ENCODE data around the gene DPM3. TPM values are rescaled to one million over a fixed set of nuclear protein-coding genes. Genes with fewer than 3 reads are reported as not detected.
"Not testable (repeated sequence)": the region's sequence is repeated elsewhere in the genome, so short reads cannot be mapped to it uniquely, and the experiment has no call there.

Gene DPM3
- total RNA-seq, 2 donors from 2014 or later: 29.4 to 40.6 TPM

DNA sequence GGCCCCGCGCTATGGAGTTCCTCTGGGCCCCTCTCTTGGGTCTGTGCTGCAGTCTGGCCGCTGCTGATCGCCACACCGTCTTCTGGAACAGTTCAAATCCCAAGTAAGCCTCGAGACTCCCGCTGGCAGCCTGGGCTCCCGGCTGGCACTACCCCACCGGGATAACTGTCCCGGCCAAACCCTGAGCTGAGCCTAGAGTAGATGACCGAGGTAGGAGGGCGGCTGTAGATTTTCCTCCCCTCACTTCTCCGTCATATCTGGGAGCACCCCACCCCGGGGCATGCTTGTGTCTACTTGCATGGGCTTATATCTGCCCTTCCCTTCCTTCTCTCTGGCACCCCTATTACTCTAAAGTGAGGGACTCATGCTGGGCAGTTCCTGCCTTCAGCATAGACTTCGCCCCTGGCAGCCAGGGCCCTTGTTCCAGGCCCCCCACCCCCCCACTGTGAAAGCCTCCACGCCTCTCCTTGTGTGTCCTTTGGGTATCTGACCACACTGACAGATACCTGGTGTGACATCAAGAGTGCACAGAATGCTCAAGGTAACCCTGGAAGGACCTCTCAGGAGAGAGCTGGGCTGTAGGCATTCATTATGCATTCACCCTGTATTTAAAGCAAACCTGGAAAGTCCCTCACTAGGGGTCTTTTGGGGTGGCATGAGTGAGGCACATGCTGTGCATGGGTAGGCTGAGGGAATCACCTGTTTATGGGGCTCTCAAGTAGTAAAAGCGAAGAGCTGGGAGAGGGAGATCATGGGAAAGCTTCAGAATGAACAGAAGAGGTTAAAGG, 12.2 kb downstream of the DPM3 start:
- Mint-ChIP-seq H3K4me1 (peaks cover 16% of the 10 kb centered on the region), H3K27me3 (peaks cover 15% of the 10 kb centered on the region), H3K4me3 (peak overlapping the region; percentile 79), H3K27ac (peak overlapping the region; percentile 62), H3K9me3 (no peaks in the 10 kb centered on the region), H3K36me3 (ENCODE audit: low read depth) (no peaks in the 10 kb centered on the region)
- ATAC-seq (replicated peaks): no peak

DNA sequence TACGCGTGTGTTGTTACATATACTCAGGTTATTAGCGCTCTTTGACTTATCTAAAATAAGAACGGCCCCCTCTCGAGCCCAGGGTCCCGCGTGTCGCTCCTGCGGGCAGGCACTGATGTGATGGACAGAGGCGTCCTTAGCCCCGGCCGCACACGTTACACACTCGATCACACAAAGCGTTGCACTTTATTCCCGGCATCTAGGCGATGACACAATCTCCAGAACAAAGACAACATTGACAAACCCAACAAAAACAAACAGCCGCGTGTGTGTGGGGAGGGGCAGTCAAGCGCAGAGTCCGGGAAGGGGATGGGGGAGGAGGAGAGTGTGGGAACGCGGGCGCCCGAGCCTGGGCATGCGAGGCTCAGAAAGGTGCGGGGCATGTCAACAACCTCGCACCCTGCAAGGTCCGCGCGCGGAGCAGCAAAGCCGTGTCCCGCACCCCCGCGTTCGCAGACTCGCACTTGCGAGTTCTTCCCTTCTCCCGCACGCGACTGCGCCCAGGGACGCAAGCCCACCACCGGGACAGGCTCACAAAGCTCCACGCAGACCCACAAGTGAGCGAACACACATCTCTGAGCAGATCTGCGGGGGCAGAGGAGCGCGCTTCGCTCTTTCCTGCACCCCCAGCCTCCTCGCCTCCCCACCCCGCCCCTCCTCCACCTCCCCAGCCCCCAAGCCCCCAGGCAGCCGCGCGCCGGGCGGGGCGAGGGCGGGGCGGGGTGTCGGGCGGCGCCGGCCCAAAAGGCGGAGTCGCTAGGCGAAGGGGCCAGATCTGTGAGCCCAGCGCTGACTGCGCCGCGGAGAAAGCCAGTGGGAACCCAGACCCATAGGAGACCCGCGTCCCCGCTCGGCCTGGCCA, 13.0 kb downstream of the DPM3 start, which contains the start of gene EFNA1:
Gene EFNA1 (plus strand): TSS at position 772 of the 862 bp plus-strand sequence. CDS start 102 bp downstream, outside the sequence.
- peaks cover 16% of the 10 kb centered on the region for H3K4me1 Mint-ChIP-seq
- peak; percentile 73 for ATAC-seq (replicated peaks)
- H3K9me3 Mint-ChIP-seq: no peaks in the 10 kb centered on the region
- no peaks in the 10 kb centered on the region for H3K36me3 Mint-ChIP-seq (ENCODE audit: low read depth)
- H3K27me3 Mint-ChIP-seq: peaks cover 15% of the 10 kb centered on the region
- peak within 1 kb of the TSS; percentile 79 for H3K4me3 Mint-ChIP-seq
- peak within 1 kb of the TSS; percentile 62 for H3K27ac Mint-ChIP-seq

DNA sequence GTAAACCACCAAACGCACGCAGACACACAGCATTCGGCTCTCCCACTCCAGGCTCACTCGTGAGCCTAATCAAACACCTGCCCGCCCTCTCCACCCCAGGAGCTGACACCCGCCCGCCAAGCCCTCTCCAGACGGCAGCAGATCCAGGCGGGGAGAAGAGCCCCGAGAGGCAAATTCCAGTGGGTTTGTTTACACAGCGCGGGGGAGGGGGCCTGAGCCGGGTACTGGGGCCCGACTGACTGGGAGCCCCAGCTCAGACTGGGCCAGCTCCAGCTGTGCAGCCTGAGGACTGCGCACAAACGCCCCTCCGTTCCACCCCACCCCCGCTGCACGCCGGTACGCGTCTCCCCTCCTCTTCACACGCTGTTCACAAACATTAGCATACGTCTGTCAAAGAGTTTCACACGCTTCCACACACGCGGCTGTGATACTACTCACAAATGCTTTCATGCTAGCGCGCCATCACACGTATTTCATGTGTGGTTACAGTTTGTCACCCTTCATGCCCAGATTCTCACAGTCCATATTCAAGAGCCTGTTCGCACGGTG, 13.7 kb downstream of the DPM3 start:
- Mint-ChIP-seq H3K27me3 (peaks cover 15% of the 10 kb centered on the region), H3K27ac (peak overlapping the region; percentile 5), H3K4me3 (peak overlapping the region; percentile 79), H3K36me3 (ENCODE audit: low read depth) (no peaks in the 10 kb centered on the region), H3K4me1 (peaks cover 16% of the 10 kb centered on the region), H3K9me3 (no peaks in the 10 kb centered on the region)
- peak; percentile 61 for ATAC-seq (replicated peaks)

GRCh38 chr1:155125946-155126555, 14.3 kb downstream of the DPM3 start:
- H3K36me3 Mint-ChIP-seq (ENCODE audit: low read depth): no peaks in the 10 kb centered on the region
- no peak overlapping the region for H3K27ac Mint-ChIP-seq
- H3K27me3 Mint-ChIP-seq: peaks cover 15% of the 10 kb centered on the region
- H3K4me1 Mint-ChIP-seq: peaks cover 16% of the 10 kb centered on the region
- peak overlapping the region; percentile 79 for H3K4me3 Mint-ChIP-seq
- H3K9me3 Mint-ChIP-seq: no peaks in the 10 kb centered on the region
- no peak for ATAC-seq (replicated peaks)

GRCh38 chr1:155125511-155125945, 14.8 kb downstream of the DPM3 start:
- peak overlapping the region; percentile 19 for H3K4me3 Mint-ChIP-seq
- no peak overlapping the region for H3K27ac Mint-ChIP-seq
- no peak for ATAC-seq (replicated peaks)
- H3K27me3 Mint-ChIP-seq: peaks cover 15% of the 10 kb centered on the region
- no peaks in the 10 kb centered on the region for H3K36me3 Mint-ChIP-seq (ENCODE audit: low read depth)
- peaks cover 16% of the 10 kb centered on the region for H3K4me1 Mint-ChIP-seq
- no peaks in the 10 kb centered on the region for H3K9me3 Mint-ChIP-seq

DNA sequence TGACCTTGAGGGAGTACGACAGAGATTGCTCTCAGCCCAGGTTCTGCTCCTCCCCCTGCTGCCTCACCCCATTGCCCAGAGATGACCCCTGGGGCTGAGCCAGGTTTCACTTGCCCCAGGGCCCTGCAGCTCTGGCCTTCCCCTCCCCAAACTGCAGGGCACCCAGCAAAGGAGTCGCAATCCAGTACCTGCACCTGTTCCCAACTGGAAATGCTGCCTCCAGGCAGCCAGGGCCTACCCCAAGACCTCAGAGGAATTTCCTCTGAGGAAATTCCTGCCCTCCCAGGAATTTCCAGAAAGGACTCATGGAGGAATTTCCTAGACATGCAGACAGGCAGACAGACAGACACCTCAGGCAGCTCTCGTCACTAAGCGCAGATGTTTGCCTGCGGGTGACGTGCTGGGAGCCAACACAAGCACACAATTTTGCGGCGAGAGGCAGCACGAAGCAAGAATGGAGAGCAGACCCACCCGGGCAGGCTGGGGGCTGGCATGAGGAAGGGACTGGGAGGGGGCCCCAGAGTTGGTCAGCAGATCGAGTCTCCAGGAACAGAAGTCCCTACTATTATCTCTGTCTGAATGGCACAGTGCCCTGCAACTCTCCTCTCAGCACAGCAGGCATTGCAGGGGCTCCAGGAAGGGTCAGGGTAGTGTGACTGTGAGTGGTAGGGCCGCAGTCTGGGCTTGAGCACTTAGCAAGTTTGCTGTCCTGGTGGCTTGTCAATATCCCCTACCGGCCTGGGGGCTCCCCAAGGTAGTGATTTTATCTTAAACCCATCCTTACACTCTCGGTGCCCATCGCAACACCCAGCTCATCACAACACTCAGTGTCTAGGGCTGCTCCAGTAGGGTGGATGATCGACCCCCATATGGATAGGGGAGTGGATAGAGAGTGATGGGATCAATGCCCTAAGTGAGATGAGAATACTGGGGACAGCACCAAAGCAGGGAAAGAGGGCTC, 15.5 kb downstream of the DPM3 start:
- H3K27ac Mint-ChIP-seq: no peak overlapping the region
- no peak overlapping the region for H3K4me3 Mint-ChIP-seq
- peaks cover 15% of the 10 kb centered on the region for H3K27me3 Mint-ChIP-seq
- peaks cover 16% of the 10 kb centered on the region for H3K4me1 Mint-ChIP-seq
- H3K9me3 Mint-ChIP-seq: no peaks in the 10 kb centered on the region
- ATAC-seq (replicated peaks): no peak
- H3K36me3 Mint-ChIP-seq (ENCODE audit: low read depth): no peaks in the 10 kb centered on the region

GRCh38 chr1:155123801-155124200, 16.5 kb downstream of the DPM3 start:
- H3K4me1 Mint-ChIP-seq: peaks cover 15% of the 10 kb centered on the region
- no peaks in the 10 kb centered on the region for H3K9me3 Mint-ChIP-seq
- peaks cover 15% of the 10 kb centered on the region for H3K27me3 Mint-ChIP-seq

GRCh38 chr1:155122308-155122707, 18.0 kb downstream of the DPM3 start:
- Mint-ChIP-seq H3K36me3 (ENCODE audit: low read depth) (no peaks in the 10 kb centered on the region), H3K4me1 (peaks cover 7% of the 10 kb centered on the region), H3K4me3 (no peak overlapping the region), H3K9me3 (no peaks in the 10 kb centered on the region), H3K27ac (no peak overlapping the region), H3K27me3 (peaks cover 6% of the 10 kb centered on the region)
- ATAC-seq (replicated peaks): no peak

More at GRCh38 chr1:155123801-155124200, 16.5 kb downstream of the DPM3 start:
- Mint-ChIP-seq H3K4me3 (no peak overlapping the region), H3K36me3 (ENCODE audit: low read depth) (no peaks in the 10 kb centered on the region), H3K27ac (no peak overlapping the region)
- no peak for ATAC-seq (replicated peaks)

- H3K4me1 Mint-ChIP-seq: no peaks in the 10 kb centered on the region
- no peak overlapping the region for H3K27ac Mint-ChIP-seq
- peaks cover 2% of the 10 kb centered on the region for H3K27me3 Mint-ChIP-seq
- no peak overlapping the region for H3K4me3 Mint-ChIP-seq
- H3K9me3 Mint-ChIP-seq: no peaks in the 10 kb centered on the region
- H3K36me3 Mint-ChIP-seq (ENCODE audit: low read depth): no peaks in the 10 kb centered on the region
- no peak for ATAC-seq (replicated peaks)
Measured at GRCh38 chr1:155121249-155121648, 19.1 kb downstream of the DPM3 start.

DNA sequence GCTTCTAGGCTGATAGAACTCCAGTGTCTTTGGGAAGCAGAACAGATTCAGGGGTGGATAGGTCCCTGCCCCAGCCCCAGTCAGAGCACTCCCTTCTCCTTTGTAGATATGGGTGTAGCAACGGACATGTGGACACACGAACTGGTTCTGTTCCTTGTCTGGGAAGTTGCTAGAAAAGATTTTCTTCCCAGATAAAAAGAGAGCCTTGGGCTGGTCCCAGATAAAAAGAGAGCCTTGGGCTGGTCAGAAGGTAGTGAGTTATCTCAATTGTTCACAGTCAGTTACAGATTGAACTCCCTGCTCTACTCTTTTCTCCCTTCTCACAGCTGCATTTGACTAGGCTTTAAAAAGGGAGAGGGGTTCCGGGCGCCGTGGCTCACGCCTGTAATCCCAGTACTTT, 20.1 kb downstream of the DPM3 start:
- Mint-ChIP-seq H3K27me3 (peaks cover 4% of the 10 kb centered on the region), H3K4me3 (no peak overlapping the region), H3K36me3 (ENCODE audit: low read depth) (no peaks in the 10 kb centered on the region), H3K9me3 (no peaks in the 10 kb centered on the region), H3K4me1 (no peaks in the 10 kb centered on the region), H3K27ac (no peak overlapping the region)
- ATAC-seq (replicated peaks): no peak

DNA sequence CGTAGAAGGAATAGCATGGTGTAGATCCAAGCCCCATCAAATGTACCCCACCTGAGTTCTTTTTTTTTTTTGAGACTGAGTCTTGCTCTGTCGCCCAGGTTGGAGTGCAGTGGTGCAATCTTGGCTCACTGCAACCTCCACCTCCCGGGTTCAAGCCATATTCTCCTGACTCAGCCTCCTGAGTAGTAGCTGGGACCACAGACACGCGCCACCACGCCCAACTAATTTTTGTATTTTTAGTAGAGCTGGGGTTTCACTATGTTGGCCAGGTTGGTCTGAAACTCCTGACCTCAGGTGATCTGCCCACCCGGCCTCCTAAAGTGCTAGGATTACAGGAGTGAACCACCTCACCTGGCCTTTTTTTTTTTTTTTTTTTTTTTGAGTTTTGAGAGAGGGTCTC, 22.2 kb downstream of the DPM3 start:
- not testable (repeated sequence) for ATAC-seq (replicated peaks); H3K36me3 Mint-ChIP-seq (ENCODE audit: low read depth); H3K27ac Mint-ChIP-seq; H3K4me3 Mint-ChIP-seq; H3K9me3 Mint-ChIP-seq; H3K27me3 Mint-ChIP-seq; H3K4me1 Mint-ChIP-seq

DNA sequence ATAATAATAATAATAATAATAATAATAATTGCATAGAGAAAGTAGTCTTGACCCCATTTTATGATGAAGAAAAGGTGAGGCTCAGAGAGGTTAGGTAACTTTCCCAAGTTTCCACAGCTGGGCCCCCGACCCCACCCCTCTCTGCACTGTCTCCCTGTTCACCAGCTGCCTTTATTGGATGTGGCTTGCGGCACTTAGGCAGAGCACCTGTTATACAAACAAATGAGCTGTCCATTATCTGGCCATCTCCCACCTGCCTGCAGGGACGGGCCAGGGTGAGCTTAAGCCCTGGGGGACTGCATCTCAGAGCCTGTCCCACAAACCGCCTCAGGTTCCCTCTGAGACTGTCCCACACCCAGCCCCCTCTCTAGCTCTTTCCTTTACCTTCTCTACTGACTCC, 22.7 kb downstream of the DPM3 start:
- Mint-ChIP-seq H3K27me3 (peaks cover 7% of the 10 kb centered on the region), H3K4me3 (no peak overlapping the region), H3K4me1 (no peaks in the 10 kb centered on the region), H3K27ac (no peak overlapping the region), H3K36me3 (ENCODE audit: low read depth) (no peaks in the 10 kb centered on the region), H3K9me3 (no peaks in the 10 kb centered on the region)
- ATAC-seq (replicated peaks): no peak

DNA sequence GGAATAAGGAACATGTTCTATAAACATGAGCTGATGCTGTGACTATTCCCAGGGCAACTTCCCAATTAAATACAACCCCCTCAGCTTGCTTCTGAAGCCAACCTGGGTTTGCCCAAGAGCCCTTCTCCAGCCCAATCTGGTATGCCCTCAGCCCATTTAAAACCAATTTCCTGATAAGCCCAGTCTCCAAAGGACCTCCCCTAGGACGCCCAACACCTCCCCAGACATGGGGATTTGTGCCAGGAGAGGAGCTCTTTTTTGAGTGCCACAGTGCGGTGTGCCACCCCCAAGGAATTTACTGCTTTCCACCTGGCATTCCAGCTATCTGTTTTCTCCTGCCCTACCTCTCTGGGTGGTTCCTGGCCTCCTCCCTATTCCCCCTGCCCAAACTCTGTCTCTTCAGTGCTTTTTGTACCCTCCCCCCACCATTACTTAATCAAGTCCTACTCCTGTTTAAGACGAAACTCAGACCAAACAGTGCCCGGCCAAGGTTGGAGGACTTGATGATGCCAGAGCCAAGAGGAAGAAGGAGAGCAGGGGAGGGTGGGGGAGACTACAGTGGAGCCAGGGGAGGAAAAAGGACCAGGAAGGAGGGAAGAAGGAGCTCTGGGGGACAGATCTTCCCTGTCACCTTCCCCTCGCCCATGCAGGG, 24.1 kb downstream of the DPM3 start:
- ATAC-seq (replicated peaks): no peak
- no peak overlapping the region for H3K4me3 Mint-ChIP-seq
- no peaks in the 10 kb centered on the region for H3K4me1 Mint-ChIP-seq
- H3K27me3 Mint-ChIP-seq: peaks cover 7% of the 10 kb centered on the region
- no peaks in the 10 kb centered on the region for H3K9me3 Mint-ChIP-seq
- H3K36me3 Mint-ChIP-seq (ENCODE audit: low read depth): no peaks in the 10 kb centered on the region
- H3K27ac Mint-ChIP-seq: no peak overlapping the region
